ENCODE data around the gene SHC1.

- no peak for TF ChIP-seq POLR2A (IDR thresholded peaks at IDR 0.05)
- TF ChIP-seq, protein P1, sequence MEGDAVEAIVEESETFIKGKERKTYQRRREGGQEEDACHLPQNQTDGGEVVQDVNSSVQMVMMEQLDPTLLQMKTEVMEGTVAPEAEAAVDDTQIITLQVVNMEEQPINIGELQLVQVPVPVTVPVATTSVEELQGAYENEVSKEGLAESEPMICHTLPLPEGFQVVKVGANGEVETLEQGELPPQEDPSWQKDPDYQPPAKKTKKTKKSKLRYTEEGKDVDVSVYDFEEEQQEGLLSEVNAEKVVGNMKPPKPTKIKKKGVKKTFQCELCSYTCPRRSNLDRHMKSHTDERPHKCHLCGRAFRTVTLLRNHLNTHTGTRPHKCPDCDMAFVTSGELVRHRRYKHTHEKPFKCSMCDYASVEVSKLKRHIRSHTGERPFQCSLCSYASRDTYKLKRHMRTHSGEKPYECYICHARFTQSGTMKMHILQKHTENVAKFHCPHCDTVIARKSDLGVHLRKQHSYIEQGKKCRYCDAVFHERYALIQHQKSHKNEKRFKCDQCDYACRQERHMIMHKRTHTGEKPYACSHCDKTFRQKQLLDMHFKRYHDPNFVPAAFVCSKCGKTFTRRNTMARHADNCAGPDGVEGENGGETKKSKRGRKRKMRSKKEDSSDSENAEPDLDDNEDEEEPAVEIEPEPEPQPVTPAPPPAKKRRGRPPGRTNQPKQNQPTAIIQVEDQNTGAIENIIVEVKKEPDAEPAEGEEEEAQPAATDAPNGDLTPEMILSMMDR (IDR thresholded peaks at IDR 0.05): no peak
These were observed 57.3 kb downstream of the SHC1 start for GRCh38 chr1:154913273-154913672.

All from thyroid gland (tissue), 4 donors.